GM19438 (cell line): Measurements from ENCODE around the gene TMC1.
"Not testable (repeated sequence)": the region's sequence is repeated elsewhere in the genome, so short reads cannot be mapped to it uniquely, and the experiment has no call there.

ENCODE experiments used
- ATAC-seq: cut with Tn5 transposase; IDR thresholded peaks from one replicate; pipeline ENCODE4 v1.9.1; 2021; ENCODE audit warnings: low read depth; ENCODE audit not compliant: unreplicated experiment

Gene TMC1

DNA sequence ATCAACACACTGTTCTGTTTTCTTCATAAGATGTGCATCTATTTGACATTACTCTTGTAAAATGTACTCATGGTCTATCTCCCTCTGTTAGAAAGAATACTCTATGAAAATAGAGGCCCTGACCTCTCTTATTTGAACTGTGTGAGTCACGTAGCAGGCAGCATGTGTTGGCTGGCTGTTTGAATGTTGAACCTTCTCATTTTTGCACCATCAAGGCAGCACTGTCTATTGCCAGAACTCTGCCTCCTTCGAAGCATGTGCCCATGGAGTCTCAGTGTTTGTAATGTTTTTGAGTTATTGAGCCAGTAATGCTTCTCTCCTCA is 287.0 kb downstream of the TMC1 start:
- ATAC-seq: no peak

DNA sequence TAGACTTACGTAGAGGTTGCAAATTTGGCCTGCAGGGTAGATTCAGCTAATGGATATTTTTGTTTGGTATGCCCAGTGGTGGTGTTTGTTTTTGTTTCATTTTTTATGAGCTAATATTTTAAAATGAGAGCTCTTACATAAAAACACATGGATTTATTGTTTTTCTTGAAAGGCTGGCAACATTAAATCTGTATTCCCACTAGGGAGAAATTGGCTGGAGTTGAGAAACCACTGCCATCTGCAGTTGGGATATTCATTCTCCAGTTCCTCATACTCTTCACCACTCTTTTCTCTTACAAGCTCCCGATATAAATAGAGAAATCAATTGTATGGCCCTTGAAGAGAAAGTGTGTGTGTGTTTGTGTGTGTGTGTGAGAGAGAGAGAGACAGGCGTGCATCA is 288.2 kb downstream of the TMC1 start:
- ATAC-seq: no peak

DNA sequence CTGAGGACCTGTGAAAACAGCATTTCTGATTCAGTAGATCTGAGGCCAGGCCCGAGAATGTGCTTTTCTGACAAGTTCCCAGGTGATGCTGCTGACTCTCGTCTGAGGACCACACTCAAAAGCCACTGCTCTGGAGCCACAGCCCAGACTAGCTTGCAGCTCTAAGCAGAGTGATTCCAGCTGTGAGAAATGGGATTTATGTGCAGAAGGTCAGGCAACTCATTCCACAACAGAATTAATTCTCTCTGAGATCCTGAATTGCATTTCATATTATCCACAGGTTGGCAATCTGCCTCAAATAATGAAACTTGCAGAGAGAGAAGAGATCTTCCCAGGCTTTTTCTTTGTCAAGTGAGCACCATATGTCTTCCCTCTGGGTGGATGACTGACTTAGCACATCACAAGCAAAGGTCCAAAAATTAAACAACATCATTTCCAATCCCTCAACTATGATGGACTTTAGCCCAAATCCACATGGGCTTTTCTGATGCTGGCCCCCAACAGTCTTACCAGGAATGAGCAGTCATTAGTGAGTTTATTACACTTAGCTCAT is 291.2 kb downstream of the TMC1 start:
- ATAC-seq: no peak

DNA sequence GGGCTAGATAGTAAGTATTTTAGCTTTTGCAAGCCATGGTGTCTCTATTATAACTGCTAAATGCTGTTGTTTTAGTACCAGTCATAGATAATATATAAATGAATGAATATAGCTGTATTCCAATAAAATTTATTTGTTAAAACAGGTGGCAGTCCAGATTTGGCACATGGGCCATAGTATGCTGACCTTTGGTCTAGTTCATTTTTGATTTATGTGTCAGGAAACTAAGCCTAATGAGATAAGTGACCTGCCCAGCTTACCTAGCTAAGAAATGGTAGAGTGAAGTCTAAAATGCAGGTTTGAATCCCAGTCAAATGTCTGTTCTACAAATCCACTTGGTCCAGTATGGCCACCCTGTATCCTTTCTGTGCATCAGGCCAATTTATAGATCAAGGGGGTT is 292.1 kb downstream of the TMC1 start:
- ATAC-seq: no peak

DNA sequence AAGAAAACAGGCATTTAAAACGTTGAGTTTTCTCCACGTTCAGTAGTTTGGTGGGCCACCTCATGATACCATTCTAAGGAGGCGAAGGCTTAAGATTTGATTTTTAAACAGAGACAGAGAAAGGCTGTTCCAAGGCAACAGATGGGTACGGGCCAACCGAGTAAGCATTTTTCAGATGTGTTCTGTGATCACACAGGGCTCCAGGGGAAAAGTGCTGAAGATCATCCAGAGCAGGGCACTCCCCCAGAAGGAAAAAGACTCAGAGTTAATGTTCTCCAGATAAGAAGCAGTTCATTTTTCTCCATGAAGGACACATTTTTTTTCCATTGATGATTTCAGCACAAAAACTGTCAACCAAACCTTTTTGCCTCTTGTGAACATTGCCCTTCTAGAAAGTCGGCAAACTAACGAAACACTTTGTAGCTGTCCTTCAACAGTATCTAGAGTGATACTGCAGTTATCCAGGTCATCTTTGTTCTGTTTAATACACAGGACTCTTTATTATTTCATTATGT is 292.7 kb downstream of the TMC1 start:
- no peak for ATAC-seq

DNA sequence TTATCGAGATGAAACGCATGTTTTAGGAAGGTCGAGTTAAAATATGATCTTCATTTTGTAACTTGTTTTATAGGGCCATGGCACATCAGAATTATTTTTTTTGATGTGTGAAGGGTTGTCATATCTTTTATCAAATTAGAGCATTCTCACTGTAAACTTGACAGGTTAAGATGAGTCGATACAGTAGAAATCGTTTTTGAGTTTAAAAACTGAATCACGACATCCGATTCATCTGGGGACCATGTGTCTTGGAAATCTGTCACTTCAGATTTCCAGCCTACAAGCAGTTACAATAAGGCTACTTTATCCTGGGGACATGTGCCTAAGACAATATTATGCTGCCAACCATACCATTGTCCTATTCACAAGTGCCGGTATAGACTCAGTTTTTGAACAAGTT is 295.3 kb downstream of the TMC1 start:
- no peak for ATAC-seq

DNA sequence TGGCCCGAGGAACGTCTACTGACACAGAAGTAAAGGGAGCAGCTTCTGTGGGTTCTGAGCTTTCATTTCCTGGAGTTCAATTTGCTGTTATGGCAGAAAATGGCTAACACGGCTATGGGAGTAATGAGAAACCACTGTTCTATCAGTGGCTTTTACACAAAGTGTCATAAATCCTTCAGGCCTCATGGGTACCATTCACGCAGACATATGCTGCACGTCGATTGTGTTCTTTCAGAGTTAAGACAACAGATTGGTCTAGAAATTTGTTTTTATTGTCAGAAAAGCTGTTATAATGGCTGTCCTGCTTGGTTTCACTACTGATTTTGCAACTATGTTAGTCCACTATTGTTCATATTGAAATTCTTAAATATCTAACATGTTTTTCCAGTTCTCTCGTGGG is 296.0 kb downstream of the TMC1 start:
- no peak for ATAC-seq

DNA sequence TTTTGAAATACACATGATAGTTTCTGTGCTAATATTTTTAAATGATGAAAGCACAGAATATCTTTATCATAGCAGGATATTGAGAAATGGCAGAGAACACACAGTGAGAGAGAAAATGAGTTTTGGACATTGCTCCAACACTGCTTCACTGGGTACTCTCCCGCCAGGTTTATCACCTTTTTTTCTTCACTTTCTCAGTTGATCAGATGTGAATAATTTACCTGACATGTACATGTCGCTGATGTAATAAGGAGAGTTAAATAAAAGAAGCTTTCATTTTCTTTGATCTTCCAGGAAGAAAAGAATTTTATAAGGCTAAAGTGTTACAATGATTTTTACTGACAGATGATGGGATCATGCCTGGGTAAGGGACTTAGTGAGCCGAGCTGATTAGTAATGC is 297.0 kb downstream of the TMC1 start:
- no peak for ATAC-seq

DNA sequence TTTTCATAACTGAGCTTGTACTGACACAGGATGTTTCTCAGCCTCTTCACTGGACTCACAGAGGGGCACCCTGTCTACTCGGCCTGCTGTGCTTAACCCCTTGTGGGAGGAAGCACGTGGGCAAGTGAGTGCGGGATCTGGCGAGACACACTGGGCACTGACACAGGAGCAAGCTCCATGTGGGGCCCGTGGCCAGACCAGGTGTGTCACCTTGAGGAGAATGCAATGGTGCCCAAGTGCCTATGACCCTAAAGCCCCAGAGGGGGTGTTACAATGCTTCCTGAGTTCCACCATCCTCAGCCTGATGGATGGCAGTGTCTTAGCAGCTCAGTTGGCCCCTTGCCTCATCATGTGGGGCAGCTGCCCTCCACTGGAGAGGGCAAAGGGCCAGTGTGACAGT is 302.6 kb downstream of the TMC1 start:
- no peak for ATAC-seq

DNA sequence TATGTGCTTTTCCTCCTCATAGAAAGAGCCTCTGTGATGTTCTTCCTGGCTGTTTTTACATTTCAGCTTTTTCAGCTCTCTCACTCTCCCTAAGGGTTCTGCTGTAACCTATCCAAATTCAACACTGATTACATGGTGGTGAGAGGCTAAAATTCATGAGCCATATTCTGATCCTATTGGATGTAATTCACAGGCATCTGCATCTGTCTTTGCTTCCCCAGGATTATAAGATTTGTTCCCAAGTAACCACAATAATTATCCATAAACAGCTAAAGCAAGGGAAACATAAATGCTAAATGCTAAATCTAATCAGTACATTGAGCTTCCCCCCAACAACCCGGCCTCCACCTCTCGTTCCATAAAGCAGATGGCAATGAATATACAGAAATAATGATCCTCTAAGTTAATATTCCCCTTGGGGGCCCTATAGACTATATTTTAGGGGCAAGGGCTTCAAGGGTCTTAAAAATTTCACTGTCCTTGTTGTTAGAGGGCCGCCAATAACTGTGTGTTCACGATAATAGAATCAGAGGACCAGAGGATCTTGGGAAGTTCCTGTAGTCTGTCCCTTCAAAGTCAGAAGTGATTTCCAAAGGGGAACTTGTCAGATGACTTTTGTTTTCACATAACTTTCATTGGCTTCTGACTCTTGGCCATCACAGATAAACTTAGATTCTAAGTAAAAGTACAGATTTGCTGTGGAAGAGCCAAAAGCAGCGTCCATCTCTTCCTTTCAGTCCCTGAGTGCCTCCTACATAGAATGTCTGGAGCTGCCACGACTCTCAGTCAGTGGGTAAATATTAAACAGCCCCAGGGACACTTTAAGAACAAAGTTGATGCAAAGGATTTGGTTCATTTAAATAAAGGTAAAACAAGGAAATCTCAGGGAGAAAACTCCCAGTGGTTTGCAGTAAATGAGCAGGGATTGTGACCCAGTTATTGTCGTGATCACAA is 305.9 kb downstream of the TMC1 start:
- no peak for ATAC-seq

DNA sequence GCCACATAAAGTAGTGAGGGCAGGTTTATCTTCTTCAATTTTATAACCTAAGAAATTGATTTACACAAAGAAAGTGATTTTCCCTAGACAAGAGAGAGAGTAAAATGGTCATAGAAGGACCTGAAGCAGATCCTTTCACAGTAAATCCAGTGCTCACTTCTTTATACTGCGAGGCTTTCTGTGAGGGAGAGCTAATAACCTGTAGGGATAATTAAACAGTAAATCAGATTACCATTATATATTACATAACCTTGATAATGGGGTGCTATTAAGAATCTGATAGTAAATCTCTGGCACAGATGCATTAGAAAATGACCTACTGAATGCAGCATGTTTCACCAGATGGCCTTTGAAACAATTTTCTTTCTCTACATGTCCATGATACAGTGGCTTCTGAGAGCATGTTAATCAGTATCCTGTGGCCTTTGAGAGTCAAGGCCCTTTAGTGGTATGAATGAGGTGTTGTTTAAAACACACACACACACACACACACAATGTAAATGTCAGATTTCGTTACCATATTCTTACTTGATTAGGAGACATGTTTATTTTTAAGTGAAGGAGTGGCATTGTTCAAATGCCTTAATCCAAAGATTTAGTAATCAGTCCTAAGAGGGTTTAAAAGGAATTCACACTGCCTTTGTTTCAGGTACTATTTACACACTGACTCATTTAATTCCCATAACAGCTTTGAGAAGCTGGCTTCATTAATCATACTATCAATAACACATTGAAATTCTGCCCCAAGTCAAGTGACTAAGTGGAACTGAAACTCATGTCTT is 306.7 kb downstream of the TMC1 start:
- no peak for ATAC-seq

DNA sequence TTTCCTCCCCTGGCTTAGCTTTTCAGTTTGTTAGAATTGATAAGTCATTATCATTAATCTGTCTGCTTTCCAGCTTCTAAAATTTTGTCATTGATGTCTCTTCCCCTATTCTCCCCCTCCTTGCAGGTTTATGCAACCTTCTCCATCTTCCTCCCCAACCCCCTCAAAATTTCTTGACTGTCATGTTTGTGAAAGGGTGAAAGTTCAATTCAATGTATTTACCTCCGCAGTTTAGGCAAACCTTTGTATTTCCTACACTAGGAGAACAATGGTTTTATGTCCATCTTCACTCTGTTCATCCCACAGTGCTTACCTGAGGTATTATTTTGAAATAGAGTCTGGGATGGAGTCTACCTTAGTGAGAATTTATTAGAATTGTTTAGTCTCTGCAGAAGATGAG is 313.6 kb downstream of the TMC1 start:
- ATAC-seq: no peak

DNA sequence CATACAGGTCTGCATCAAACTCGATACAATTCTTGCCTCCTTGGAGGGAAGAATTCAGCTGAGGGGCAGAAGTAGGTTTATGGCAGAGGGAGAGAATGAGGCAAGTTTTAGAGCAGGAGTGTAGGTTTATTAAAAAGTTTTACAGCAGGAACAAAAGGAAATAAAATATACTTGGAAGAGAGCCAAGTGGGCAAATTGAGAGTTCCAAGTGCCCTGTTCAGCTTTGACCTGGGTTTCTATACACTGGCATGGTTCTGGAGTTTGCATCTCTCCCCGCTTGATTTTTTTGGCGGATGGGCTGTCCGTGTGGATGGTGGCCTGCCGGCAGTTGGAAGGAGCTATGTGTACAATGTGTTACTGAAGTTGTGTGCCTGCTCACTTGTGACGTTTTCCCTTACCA is 315.4 kb downstream of the TMC1 start:
- no peak for ATAC-seq

DNA sequence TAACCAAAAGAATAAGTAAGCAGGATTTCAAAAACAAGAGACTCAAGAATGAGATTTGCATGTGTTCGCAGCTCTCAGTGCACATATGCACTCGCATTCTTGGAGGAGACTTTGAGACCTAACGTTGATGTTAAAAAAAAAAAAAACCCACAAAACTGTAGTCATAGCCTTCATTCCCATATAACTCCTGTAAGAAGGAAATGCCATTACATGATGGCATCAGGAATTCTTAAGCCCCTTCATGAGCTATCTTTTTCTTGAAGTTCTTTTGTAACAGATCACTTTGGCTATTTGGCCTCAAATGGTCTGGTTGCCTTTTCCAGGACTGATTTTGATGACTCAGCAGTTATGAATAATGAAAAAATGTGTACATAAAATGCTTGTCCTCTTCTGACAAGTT is 317.7 kb downstream of the TMC1 start:
- no peak for ATAC-seq

DNA sequence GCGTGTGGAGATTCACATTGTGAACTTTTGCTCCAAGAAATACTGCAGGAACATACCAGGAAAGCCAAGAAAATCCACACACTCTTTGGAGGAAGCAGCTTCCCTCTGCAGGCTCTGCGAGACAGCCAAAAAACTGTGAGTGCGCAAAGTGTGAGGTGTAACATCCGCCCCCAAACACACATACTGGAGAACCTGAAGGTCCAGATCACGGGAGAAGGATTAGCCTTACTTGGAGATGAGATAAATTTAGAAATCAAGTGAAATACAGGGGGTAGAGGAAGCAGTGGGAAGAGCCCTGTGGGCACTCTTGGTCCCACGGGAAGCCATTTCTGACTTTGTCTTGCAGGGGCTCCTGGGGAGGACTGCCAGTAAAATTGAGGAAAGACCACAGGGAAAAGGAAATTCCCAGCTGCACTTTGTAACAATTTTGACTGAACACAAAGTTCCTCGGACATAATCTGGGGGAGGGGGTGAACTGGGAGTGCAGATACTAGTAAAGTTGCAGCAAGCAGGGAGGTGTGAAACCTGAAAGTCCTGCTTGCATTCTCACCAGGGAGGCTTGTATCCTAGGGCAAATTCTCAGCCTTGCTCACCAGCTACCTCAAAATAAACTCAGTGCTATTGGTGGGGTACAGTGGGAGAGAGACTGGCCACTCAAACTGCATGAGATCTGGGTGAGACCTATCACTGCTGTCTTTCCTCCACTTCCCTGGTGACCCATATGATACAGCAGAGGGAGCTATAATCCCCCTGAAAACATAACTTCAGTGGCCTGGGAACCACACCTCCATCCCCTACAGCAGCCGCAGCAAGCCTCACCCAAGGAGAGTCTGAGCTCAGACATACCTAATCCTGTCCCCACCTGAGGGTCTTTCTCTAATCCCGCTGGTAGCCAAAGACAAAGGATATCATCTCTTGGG is 322.4 kb downstream of the TMC1 start:
- no peak for ATAC-seq

DNA sequence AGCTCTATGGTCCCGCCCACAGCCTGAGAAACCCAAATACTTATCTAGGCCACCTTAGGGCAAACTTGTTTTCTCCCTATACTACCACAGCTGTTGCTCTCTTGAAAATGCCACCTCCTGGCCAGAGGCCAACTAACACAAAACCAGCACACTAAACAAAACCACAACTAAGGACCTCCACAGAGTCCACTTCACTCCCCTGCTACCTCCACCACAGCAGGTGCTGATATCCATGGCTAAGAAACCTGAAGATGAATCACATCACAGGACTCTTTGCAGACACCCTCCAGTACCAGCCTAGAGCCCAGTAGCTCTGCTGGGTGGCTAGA is 323.0 kb downstream of the TMC1 start:
- ATAC-seq: no peak

DNA sequence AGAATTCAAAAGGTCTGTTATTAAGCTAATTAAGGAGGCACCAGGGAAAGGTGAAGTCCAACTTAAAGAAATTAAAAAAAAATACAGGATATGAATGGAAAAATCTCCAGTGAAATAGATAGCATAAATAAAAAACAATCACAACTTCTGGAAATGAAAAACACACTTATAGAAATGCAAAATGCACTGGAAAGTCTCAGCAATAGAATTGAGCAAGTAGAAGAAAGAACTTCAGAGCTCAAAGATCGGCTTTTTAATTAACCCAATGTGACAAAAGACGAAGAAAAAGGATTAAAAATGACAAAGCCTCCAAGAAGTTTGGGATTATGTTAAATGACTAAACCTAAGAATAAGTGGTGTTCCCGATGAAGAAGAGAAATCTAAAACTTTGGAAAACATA is 323.6 kb downstream of the TMC1 start:
- not testable (repeated sequence) for ATAC-seq

DNA sequence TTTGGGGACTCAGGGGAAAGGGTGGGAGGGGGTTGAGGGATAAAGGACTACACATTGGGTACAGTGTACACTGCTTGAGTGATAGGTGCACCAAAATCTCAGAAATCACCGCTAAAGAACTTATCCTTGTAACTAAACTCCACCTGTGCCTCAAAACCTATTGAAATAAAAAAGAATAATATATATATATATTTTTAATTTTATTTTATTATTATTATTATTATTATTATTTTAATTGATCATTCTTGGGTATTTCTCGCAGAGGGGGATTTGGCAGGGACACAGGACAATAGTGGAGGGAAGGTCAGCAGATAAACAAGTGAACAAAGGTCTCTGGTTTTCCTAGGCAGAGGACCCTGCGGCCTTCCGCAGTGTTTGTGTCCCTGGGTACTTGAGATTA is 328.8 kb downstream of the TMC1 start:
- ATAC-seq: not testable (repeated sequence)

DNA sequence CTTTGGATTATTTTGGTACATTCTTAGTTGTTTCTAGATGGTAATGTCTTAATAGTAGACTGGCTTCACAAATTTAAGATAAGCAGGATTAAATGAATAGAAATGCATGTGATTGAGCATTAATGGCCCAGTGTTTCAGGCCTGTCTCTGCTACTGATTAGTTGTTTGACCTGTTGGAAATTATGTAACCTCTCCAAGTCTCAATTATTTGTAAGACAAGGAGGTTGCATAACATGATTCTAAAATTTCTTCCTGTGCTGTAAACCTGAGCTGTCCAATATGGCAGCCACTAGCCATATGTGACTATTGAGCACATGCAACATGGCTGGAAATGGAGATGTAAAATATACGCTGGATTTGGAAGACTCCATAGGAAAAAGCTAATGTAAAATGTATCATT is 333.9 kb downstream of the TMC1 start:
- no peak for ATAC-seq

DNA sequence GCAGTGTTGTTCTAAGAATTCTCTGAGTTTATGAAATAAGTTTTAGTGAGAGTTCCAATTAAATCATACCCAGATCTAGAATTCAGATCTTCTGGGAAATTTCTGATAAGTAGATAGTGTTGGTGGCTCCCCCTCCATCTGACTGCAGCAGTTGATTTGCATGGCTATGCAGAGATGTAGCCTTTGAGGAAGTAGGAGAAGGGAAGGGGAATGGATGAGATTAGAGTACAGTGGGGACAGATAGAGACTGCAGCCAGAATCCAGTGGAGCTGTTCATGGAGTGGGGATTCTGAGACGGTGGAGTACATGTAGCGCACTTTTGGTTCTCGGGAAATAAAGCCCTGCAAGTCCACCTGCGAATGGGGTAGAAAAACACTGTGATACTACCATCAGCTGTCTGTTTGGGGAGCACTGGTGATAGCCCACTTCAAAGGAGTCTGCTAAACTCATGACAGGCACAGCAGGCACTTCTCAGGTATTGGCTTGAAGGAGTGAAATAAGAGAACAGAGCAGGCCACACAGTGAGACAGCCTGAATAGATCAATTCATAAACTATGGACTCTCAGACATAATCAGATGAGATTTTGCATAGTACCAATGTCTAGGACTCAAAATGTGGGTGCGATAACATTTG is 334.6 kb downstream of the TMC1 start:
- no peak for ATAC-seq
